Liver (tissue), 9 donors: ENCODE measurements around the gene GNG12. TPM values are rescaled to one million over a fixed set of nuclear protein-coding genes. Genes with fewer than 3 reads are reported as not detected.

Experiments used
- DNase-seq: peaks from one replicate; pipeline ENCODE4 v3.0.0-alpha.2; 2017; ENCODE audit warnings: low spot score
- H3K27ac ChIP-seq, 2 donors: one replicate each; pipeline ENCODE4 v1.7.0; 2013; ENCODE audit warnings: inconsistent platforms in 2 of 2, low read length in 2 of 2, control low read depth in 1 of 2, low read depth in 1 of 2, mild to moderate bottlenecking in 1 of 2
- H3K27me3 ChIP-seq, 4 donors: one replicate each; pipeline versions ENCODE4 v1.6.1 to v1.7.0; 2013; ENCODE audit warnings: low read length in 3 of 4, inconsistent platforms in 1 of 4, mild to moderate bottlenecking in 1 of 4, moderate library complexity in 1 of 4; ENCODE audit not compliant: control insufficient read depth in 4 of 4, insufficient read depth in 4 of 4
- H3K36me3 ChIP-seq, 4 donors: one replicate each; pipeline versions ENCODE4 v1.6.1 to v1.7.0; 2013; ENCODE audit warnings: low read length in 3 of 4, mild to moderate bottlenecking in 3 of 4, low read depth in 1 of 4, moderate library complexity in 1 of 4; ENCODE audit not compliant: control insufficient read depth in 4 of 4, insufficient read depth in 3 of 4
- H3K4me1 ChIP-seq, 4 donors: one replicate each; pipeline versions ENCODE4 v1.6.1 to v1.7.0; 2013; ENCODE audit warnings: low read length in 3 of 4, mild to moderate bottlenecking in 3 of 4, moderate library complexity in 1 of 4; ENCODE audit not compliant: control insufficient read depth in 4 of 4, insufficient read depth in 4 of 4
- H3K4me3 ChIP-seq, 3 donors: one replicate each; pipeline versions ENCODE4 v1.6.1 to v1.7.0; 2013; ENCODE audit warnings: low read length in 3 of 3, control low read depth in 1 of 3, low read depth in 1 of 3, mild to moderate bottlenecking in 1 of 3
- H3K9ac ChIP-seq, 2 donors: one replicate each; pipeline ENCODE4 v1.7.0; 2013; ENCODE audit warnings: low read length in 2 of 2, mild to moderate bottlenecking in 2 of 2, moderate library complexity in 2 of 2, control low read depth in 1 of 2, low read depth in 1 of 2
- H3K9me3 ChIP-seq, 4 donors: one replicate each; pipeline versions ENCODE4 v1.6.1 to v1.7.0; 2013; ENCODE audit warnings: low read length in 3 of 4; ENCODE audit not compliant: control insufficient read depth in 4 of 4
- CTCF ChIP-seq: fragments of 150-350 bp; IDR thresholded peaks from 2 replicates; pipeline ENCODE4 v1.5.1; 2017; ENCODE audit warnings: improper control_type of control experiment, low read depth, low read length; ENCODE audit not compliant: missing input control
- EGR1 ChIP-seq, 2 donors: IDR thresholded peaks; 2 replicates each; pipeline ENCODE4 v1.6.1; 2016 to 2018; ENCODE audit warnings: antibody characterized with exemption in 2 of 2, low read depth in 2 of 2
- FOXA1 ChIP-seq: IDR thresholded peaks from 2 replicates; pipeline ENCODE4 v1.6.1; 2016; ENCODE audit warnings: antibody characterized with exemption
- FOXA2 ChIP-seq: IDR thresholded peaks from 2 replicates; pipeline ENCODE4 v1.6.1; 2016; ENCODE audit warnings: antibody characterized with exemption
- GABPA ChIP-seq, 2 donors: IDR thresholded peaks in 1 of 2; conservative IDR thresholded peaks in 1 of 2; 2 replicates each; pipeline ENCODE4 v1.6.1; 2016; ENCODE audit warnings: antibody characterized with exemption in 2 of 2, mild to moderate bottlenecking in 1 of 2, moderate library complexity in 1 of 2
- HNF4G ChIP-seq: IDR thresholded peaks from 2 replicates; pipeline ENCODE4 v1.6.1; 2016; ENCODE audit warnings: antibody characterized with exemption
- JUND ChIP-seq, 2 donors: IDR thresholded peaks; 2 replicates each; pipeline ENCODE4 v1.6.1; 2016; ENCODE audit warnings: antibody characterized with exemption in 2 of 2
- NR2F2 ChIP-seq: IDR thresholded peaks from 2 replicates; pipeline ENCODE4 v1.6.1; 2016; ENCODE audit warnings: antibody characterized with exemption
- SP1 ChIP-seq: IDR thresholded peaks from 2 replicates; pipeline ENCODE4 v1.6.1; 2018; ENCODE audit warnings: antibody characterized with exemption, mild to moderate bottlenecking
- TAF1 ChIP-seq: conservative IDR thresholded peaks from 2 replicates; pipeline ENCODE4 v1.6.1; 2016; ENCODE audit warnings: antibody characterized with exemption, mild to moderate bottlenecking
- YY1 ChIP-seq: IDR thresholded peaks from 2 replicates; pipeline ENCODE4 v1.6.1; 2016; ENCODE audit warnings: antibody characterized with exemption, mild to moderate bottlenecking
- WGBS: extraction: QIAGEN DNeasy Blood & Tissue Kit; methylation state at CpG from one replicate; pipeline ENCODE4 v1.1.7; 2013; 5-methylcytosine and 5-hydroxymethylcytosine counted together
- polyA plus RNA-seq, 2 donors: library from polyadenylated mRNA; stranded (reverse) in 1 of 2; unstranded in 1 of 2; fragments of 200-250 nt in 1 of 2; fragments of >200 nt in 1 of 2; fragmentation: Nextera tagmentation in 1 of 2; extraction: Ambion mirVana in 1 of 2; gene quantifications; one replicate each; pipeline versions ENCODE4 v1.2.1 to v1.2.3, GENCODE V29; 2013 to 2015
- total RNA-seq, 2 donors: library from RNA; depleted of rRNA; stranded (reverse); fragments of >200 nt; gene quantifications; one replicate each; pipeline ENCODE4 v1.2.3, GENCODE V29; 2014
- TF ChIP-seq, protein P1 (sequence below): IDR thresholded peaks from 2 replicates; pipeline ENCODE4 v1.6.1; 2016; ENCODE audit warnings: antibody characterized with exemption
- TF ChIP-seq, protein P2 (sequence below): IDR thresholded peaks from 2 replicates; pipeline ENCODE4 v1.6.1; 2016; ENCODE audit warnings: antibody characterized with exemption
- TF ChIP-seq, protein P3 (sequence below): IDR thresholded peaks from 2 replicates; pipeline ENCODE4 v1.6.1; 2016; ENCODE audit warnings: antibody characterized with exemption
- TF ChIP-seq, protein P4 (sequence below): IDR thresholded peaks from 2 replicates; pipeline ENCODE4 v1.6.1; 2016; ENCODE audit warnings: antibody characterized with exemption, mild to moderate bottlenecking
- donor health status: healthy.
- donor health status: healthy.
- donor health status: healthy.
- donor health status: healthy.
- donor health status: healthy.

GNG12 gene
- total and polyA plus RNA-seq, 4 donors = 15.4 to 26.1 (median 19.7) TPM

DNA sequence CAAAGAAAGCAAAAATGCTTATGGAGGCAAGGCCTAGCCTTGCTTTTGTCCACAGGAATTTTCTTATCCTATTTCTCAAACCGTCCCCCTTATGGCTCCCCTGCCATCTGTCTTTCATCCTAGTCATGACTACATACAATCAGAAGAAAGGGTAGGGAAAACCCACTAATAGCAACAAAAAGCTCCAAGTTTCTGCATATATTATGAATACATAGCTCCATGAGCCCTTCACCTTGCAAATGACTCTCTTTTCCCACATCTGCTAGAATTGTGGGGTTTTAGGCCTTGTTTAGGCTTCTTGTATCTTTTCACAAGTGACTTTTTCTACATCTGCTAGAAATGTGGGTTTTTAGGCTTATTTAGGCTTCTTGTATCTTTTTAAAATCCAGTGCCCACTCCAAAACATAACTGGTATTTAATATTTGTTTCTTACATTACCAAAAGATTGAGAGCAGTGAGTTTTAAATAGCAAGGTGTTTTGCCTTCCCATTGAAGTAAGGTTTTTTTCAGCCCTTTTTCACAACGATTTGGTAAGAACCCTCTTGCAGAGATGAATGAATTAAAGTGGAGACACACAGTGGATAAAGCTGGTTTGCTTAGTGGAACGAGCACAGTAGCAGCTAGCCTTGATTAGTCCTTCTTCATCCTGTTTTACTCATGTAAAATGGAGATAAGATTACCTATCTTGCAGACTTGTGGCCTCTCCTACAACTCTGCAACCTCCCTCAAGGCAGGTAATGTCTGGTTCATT is 143.8 kb downstream of the GNG12 start:
- 54% methylated on average over 3 of the region's 3 CpGs for WGBS
- no peak for DNase-seq
- Histone ChIP-seq H3K4me1 (peaks cover 0 to 15% (median 7%) of the 10 kb centered on the region in 4 donors), H3K27me3 (no peaks in the 10 kb centered on the region), H3K9ac (no peak overlapping the region), H3K9me3 (no peaks in the 10 kb centered on the region), H3K36me3 (peaks cover 5 to 13% (median 8%) of the 10 kb centered on the region in 4 donors), H3K4me3 (no peak overlapping the region), H3K27ac (no peak overlapping the region)
- TF ChIP-seq, protein P1, sequence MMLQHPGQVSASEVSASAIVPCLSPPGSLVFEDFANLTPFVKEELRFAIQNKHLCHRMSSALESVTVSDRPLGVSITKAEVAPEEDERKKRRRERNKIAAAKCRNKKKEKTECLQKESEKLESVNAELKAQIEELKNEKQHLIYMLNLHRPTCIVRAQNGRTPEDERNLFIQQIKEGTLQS = no peak
- no peak for TF ChIP-seq EGR1 (IDR thresholded peaks at IDR 0.05; ENCODE audit: low read depth in 2 of 2)
- TF ChIP-seq JUND (IDR thresholded peaks at IDR 0.05) = no peak
- TF ChIP-seq SP1 = no peak
- no peak for TF ChIP-seq NR2F2
- TF ChIP-seq, protein P2, sequence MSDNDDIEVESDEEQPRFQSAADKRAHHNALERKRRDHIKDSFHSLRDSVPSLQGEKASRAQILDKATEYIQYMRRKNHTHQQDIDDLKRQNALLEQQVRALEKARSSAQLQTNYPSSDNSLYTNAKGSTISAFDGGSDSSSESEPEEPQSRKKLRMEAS = no peak
- no peak for TF ChIP-seq TAF1
- TF ChIP-seq HNF4G = no peak
- TF ChIP-seq FOXA1 = no peak
- no peak for TF ChIP-seq YY1
- TF ChIP-seq CTCF = no peak
- TF ChIP-seq, protein P3, sequence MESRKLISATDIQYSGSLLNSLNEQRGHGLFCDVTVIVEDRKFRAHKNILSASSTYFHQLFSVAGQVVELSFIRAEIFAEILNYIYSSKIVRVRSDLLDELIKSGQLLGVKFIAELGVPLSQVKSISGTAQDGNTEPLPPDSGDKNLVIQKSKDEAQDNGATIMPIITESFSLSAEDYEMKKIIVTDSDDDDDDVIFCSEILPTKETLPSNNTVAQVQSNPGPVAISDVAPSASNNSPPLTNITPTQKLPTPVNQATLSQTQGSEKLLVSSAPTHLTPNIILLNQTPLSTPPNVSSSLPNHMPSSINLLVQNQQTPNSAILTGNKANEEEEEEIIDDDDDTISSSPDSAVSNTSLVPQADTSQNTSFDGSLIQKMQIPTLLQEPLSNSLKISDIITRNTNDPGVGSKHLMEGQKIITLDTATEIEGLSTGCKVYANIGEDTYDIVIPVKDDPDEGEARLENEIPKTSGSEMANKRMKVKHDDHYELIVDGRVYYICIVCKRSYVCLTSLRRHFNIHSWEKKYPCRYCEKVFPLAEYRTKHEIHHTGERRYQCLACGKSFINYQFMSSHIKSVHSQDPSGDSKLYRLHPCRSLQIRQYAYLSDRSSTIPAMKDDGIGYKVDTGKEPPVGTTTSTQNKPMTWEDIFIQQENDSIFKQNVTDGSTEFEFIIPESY = no peak
- TF ChIP-seq GABPA (IDR thresholded peaks at IDR 0.05 in 1 of 2, conservative IDR thresholded peaks at IDR 0.05 in 1 of 2) = no peak
- TF ChIP-seq FOXA2 = no peak

DNA sequence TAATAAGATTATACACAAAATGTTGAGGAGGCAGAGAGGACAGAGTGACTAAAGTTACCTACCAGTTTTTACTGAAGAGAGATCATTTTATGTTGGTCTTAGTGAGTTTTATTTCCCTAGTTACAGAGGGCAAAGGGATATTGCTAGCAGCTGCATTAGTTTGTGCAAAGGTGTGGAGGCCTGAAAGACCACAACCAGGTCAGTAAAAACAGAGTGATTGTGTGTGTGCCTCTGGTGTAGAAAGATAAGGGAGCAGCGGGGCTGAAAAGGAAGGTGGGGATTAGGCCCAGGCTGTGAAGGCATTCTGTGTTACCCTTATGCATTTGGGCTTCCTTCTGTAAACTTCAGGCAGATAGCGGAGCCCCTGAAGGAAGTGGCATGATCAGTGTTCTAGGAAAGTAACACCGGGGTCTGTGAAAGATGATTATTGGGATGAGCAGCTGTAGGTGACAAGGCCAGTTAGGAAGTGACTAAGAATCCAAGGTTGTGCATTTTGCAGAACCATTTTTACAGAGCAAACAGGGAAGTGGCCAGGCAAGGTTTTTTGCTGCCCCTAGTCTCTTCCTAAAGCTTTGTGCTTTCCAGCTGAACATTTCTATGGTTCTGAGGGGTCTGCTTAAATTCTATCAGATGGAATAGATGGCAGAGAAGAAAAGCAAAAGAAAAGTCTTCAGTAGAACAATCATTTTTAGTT is 144.6 kb downstream of the GNG12 start:
- H3K9me3 ChIP-seq = no peaks in the 10 kb centered on the region
- no peak for TF ChIP-seq FOXA1
- TF ChIP-seq, protein P4, sequence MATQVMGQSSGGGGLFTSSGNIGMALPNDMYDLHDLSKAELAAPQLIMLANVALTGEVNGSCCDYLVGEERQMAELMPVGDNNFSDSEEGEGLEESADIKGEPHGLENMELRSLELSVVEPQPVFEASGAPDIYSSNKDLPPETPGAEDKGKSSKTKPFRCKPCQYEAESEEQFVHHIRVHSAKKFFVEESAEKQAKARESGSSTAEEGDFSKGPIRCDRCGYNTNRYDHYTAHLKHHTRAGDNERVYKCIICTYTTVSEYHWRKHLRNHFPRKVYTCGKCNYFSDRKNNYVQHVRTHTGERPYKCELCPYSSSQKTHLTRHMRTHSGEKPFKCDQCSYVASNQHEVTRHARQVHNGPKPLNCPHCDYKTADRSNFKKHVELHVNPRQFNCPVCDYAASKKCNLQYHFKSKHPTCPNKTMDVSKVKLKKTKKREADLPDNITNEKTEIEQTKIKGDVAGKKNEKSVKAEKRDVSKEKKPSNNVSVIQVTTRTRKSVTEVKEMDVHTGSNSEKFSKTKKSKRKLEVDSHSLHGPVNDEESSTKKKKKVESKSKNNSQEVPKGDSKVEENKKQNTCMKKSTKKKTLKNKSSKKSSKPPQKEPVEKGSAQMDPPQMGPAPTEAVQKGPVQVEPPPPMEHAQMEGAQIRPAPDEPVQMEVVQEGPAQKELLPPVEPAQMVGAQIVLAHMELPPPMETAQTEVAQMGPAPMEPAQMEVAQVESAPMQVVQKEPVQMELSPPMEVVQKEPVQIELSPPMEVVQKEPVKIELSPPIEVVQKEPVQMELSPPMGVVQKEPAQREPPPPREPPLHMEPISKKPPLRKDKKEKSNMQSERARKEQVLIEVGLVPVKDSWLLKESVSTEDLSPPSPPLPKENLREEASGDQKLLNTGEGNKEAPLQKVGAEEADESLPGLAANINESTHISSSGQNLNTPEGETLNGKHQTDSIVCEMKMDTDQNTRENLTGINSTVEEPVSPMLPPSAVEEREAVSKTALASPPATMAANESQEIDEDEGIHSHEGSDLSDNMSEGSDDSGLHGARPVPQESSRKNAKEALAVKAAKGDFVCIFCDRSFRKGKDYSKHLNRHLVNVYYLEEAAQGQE = no peak
- no peak for DNase-seq
- peak overlapping the region; percentile 17 to 28 for H3K27ac ChIP-seq
- H3K4me1 ChIP-seq = peaks cover 0 to 21% (median 15%) of the 10 kb centered on the region in 4 donors
- H3K4me3 ChIP-seq = no peak overlapping the region
- WGBS = 73% methylated on average over 3 of the region's 3 CpGs
- H3K9ac ChIP-seq = peak overlapping the region in 1 of 2 donors; percentile 26
- H3K36me3 ChIP-seq = peaks cover 5 to 13% (median 8%) of the 10 kb centered on the region in 4 donors
- H3K27me3 ChIP-seq = no peaks in the 10 kb centered on the region
